ENCODE results near the gene GNG12. TPM values are rescaled to one million over a fixed set of nuclear protein-coding genes. Genes with fewer than 3 reads are reported as not detected.

Gene GNG12
- total RNA-seq, 1 donor = 201 TPM

- no peak for TF ChIP-seq CTCF (IDR thresholded peaks at IDR 0.05; ENCODE audit: insufficient read depth, low read depth, low read length)
- no peak overlapping the region for H3K4me3 ChIP-seq (ENCODE audit: low read depth, low read length)
- peak; percentile 75 for DNase-seq (ENCODE audit: low read depth)
These were observed 120.0 kb downstream of the GNG12 start for GRCh38 chr1:67713057-67713846.

GRCh38 chr1:67711855-67712212 is 121.4 kb downstream of the GNG12 start:
- no peak overlapping the region for H3K4me3 ChIP-seq (ENCODE audit: low read depth, low read length)
- TF ChIP-seq CTCF (IDR thresholded peaks at IDR 0.05; ENCODE audit: insufficient read depth, low read depth, low read length) = no peak
- DNase-seq (ENCODE audit: low read depth) = no peak

GRCh38 chr1:67711158-67711854 is 122.0 kb downstream of the GNG12 start:
- H3K4me3 ChIP-seq (ENCODE audit: low read depth, low read length) = no peak overlapping the region
- TF ChIP-seq CTCF (IDR thresholded peaks at IDR 0.05; ENCODE audit: insufficient read depth, low read depth, low read length) = no peak
- DNase-seq (ENCODE audit: low read depth) = no peak

GRCh38 chr1:67710417-67710816 is 122.8 kb downstream of the GNG12 start:
- TF ChIP-seq CTCF (IDR thresholded peaks at IDR 0.05; ENCODE audit: insufficient read depth, low read depth, low read length) = no peak
- no peak for DNase-seq (ENCODE audit: low read depth)
- no peak overlapping the region for H3K4me3 ChIP-seq (ENCODE audit: low read depth, low read length)

DNA sequence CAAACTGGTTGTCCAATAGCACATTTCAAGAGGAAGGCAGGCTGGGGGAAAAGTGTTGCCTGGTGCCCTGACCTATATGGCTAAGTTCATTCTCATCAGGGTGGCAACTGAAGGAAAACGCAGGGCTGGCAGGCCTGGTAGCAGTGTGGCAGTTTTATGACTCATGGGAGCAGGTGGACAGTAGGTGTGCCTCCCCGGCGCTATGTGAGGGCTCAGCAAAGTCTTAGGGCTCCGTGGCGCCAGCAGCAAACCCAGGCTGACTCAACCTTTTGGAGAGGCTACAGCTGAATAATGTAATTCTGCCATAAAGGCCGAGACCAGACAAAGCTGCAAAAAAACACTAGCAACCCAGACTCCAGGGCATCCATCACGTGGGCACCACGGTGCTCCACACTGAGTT is 124.7 kb downstream of the GNG12 start:
- H3K4me3 ChIP-seq (ENCODE audit: low read depth, low read length) = no peak overlapping the region
- TF ChIP-seq CTCF (IDR thresholded peaks at IDR 0.05; ENCODE audit: insufficient read depth, low read depth, low read length) = no peak
- DNase-seq (ENCODE audit: low read depth) = no peak

DNA sequence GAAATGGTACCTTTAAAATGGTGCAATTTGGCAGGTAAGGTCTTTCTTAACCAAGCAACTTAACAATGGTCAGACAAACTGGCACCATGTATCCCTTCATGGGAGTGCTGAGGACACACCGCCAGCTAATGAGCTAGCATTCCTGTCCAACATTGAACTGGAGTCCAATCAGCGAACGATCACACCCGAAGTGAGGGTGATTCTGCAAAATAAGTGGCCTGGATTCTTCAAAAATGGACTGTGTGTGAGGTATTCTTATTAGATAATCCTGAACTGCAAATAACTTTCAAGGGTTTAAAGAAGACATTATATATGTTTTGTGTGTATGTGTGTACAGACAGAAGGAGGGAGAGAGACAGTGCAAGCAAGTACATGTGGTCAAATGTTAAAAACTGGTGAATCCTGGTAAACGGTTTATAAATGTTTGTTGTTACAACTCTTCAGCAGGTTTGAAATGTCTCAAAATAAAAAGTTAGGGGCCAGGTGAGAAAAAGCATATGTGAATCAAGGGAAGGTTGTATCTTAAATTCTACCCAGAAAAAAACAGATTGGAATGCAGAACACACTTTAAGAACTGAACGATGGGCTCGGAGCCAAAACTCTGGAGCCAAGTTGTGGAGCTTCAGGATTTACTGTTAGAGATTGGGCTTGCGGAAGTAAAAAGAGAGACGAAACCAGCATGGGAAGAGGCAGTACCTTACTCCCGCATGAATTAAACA is 127.4 kb downstream of the GNG12 start:
- no peak for DNase-seq (ENCODE audit: low read depth)
- H3K4me3 ChIP-seq (ENCODE audit: low read depth, low read length) = no peak overlapping the region
- TF ChIP-seq CTCF (IDR thresholded peaks at IDR 0.05; ENCODE audit: insufficient read depth, low read depth, low read length) = no peak

Data from fibroblast of villous mesenchyme (primary cell).